ENCODE results near the gene MACROD1. TPM values are rescaled to one million over a fixed set of nuclear protein-coding genes. Genes with fewer than 3 reads are reported as not detected.
"Not testable (repeated sequence)": the region's sequence is repeated elsewhere in the genome, so short reads cannot be mapped to it uniquely, and the experiment has no call there.

Gene MACROD1
- total and polyA plus RNA-seq, 10 of the 15 experiments (the other 5 are each of a cell fraction or from before 2014, with no cell fraction given) = 1.2 to 22.7 (median 11.3) TPM; not detected in 1

DNA sequence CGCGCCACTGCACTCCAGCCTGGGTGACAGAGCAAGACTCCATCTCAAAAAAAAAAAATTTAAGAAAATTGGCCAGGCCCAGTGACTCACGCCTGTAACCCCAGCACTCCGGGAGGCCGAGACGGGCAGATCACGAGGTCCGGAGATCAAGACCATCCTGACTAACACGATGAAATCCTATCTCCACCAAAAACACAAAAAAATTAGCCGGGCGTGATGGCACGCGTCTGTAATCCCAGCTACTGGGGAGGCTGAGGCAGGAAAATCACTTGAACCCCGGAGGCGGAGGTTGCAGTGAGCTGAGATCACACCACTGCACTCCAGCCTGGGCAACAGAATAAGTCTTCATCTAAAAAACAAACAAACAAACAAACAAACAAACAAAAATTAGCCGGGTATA lies 3.1 kb downstream of the MACROD1 start:
- BruUV-seq (replicated peaks); H3K4me3 ChIP-seq; H3K4me2 ChIP-seq (ENCODE audit: control insufficient read depth, insufficient read depth); H2AFZ ChIP-seq (ENCODE audit: control insufficient read depth, low read depth, low read length); H3K9ac ChIP-seq (ENCODE audit: control insufficient read depth, insufficient read depth, low read length); H3K27me3 ChIP-seq (replicated peaks in 1 of 2; ENCODE audit: control insufficient read depth in 2 of 2, insufficient read depth in 2 of 2, low read length in 1 of 2); H3K79me2 ChIP-seq (ENCODE audit: control insufficient read depth, insufficient read depth, low read length); H3K36me3 ChIP-seq (ENCODE audit: control insufficient read depth in 2 of 2, insufficient read depth in 2 of 2, low read length in 1 of 2); intact Hi-C loops (cut with micrococcal nuclease; ENCODE audit: unreplicated experiment); DNase-seq (ENCODE audit: low read depth, low spot score); H4K20me1 ChIP-seq (ENCODE audit: control insufficient read depth, insufficient read depth); RAD21 ChIA-PET (ENCODE audit: unreplicated experiment); H3K9me3 ChIP-seq (replicated peaks; ENCODE audit: control insufficient read depth, insufficient read depth, low read length); SMC1A ChIA-PET (ENCODE audit: uncharacterized antibody, unreplicated experiment); in situ Hi-C loops (cut with MboI); ATAC-seq; FAIRE-seq; POLR2A ChIA-PET; H3K4me1 ChIP-seq (ENCODE audit: control insufficient read depth, insufficient read depth, low read length); H3K27ac ChIP-seq (ENCODE audit: control insufficient read depth, insufficient read depth): not testable (repeated sequence)
- WGBS (ENCODE audit: insufficient coverage, insufficient replicate concordance, low lambda C conversion rate, missing lambda C conversion rate) = 80% methylated on average over 16 of the region's 16 CpGs
- CTCF ChIA-PET = interaction anchor here (1.3 kb wide), 1 partner anchor 15 kb away, joined by 5 read pairs; no protein-coding TSS in a partner anchor

DNA sequence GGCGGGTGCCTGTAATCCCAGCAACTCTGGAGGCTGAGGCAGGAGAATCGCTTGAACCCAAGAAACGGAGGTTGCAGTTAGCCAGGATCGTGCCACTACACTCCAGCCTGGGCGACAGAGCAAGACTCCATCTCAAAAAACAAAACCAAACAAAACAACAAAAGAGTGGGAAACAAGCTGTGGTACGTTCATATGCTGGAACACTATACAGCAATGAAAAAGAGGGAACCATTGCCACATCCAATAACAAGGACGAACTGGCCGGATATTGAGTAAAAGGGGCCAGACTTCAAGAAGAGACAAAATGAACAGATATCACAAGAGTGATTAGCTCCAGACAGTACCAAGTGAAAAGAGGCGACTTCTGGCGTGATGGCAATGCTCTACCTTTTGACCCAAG lies 4.9 kb downstream of the MACROD1 start:
- no peak overlapping the region for H3K4me3 ChIP-seq
- no peak overlapping the region for H3K27ac ChIP-seq (ENCODE audit: control insufficient read depth, insufficient read depth)
- H3K4me2 ChIP-seq (ENCODE audit: control insufficient read depth, insufficient read depth) = no peak overlapping the region
- POLR2A ChIA-PET = no interaction called here
- 83% methylated on average over 10 of the region's 10 CpGs for WGBS (ENCODE audit: insufficient coverage, insufficient replicate concordance, low lambda C conversion rate, missing lambda C conversion rate)
- no peaks in the 10 kb centered on the region; the same call in 2 of the 3 replicates for H3K9me3 ChIP-seq (replicated peaks; ENCODE audit: control insufficient read depth, insufficient read depth, low read length)
- no peaks in the 10 kb centered on the region for H3K27me3 ChIP-seq (replicated peaks in 1 of 2; ENCODE audit: control insufficient read depth in 2 of 2, insufficient read depth in 2 of 2, low read length in 1 of 2)
- BruUV-seq (replicated peaks) = no TSS peak
- no peak for TF ChIP-seq CUX1 (IDR thresholded peaks at IDR 0.05; ENCODE audit: insufficient replicate concordance, low read depth, low read length)
- no peak for TF ChIP-seq ZZZ3 (IDR thresholded peaks at IDR 0.05; ENCODE audit: control insufficient read depth, insufficient read length, low read depth)
- TF ChIP-seq, protein P1, sequence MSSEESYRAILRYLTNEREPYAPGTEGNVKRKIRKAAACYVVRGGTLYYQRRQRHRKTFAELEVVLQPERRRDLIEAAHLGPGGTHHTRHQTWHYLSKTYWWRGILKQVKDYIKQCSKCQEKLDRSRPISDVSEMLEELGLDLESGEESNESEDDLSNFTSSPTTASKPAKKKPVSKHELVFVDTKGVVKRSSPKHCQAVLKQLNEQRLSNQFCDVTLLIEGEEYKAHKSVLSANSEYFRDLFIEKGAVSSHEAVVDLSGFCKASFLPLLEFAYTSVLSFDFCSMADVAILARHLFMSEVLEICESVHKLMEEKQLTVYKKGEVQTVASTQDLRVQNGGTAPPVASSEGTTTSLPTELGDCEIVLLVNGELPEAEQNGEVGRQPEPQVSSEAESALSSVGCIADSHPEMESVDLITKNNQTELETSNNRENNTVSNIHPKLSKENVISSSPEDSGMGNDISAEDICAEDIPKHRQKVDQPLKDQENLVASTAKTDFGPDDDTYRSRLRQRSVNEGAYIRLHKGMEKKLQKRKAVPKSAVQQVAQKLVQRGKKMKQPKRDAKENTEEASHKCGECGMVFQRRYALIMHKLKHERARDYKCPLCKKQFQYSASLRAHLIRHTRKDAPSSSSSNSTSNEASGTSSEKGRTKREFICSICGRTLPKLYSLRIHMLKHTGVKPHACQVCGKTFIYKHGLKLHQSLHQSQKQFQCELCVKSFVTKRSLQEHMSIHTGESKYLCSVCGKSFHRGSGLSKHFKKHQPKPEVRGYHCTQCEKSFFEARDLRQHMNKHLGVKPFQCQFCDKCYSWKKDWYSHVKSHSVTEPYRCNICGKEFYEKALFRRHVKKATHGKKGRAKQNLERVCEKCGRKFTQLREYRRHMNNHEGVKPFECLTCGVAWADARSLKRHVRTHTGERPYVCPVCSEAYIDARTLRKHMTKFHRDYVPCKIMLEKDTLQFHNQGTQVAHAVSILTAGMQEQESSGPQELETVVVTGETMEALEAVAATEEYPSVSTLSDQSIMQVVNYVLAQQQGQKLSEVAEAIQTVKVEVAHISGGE (CRISPR knock-in tag; IDR thresholded peaks at IDR 0.05) = no peak
- TF ChIP-seq RCOR1 (conservative IDR thresholded peaks at IDR 0.05; ENCODE audit: low read depth, low read length) = no peak
- no peak for TF ChIP-seq TCF12 (IDR thresholded peaks at IDR 0.05; ENCODE audit: low read depth, low read length)
- TF ChIP-seq EGR1 (IDR thresholded peaks at IDR 0.05; ENCODE audit: borderline replicate concordance in 1 of 2, low read depth in 2 of 2, low read length in 2 of 2) = no peak
- intact Hi-C loops (cut with micrococcal nuclease; ENCODE audit: unreplicated experiment) = no loop called here
- in situ Hi-C loops (cut with MboI) = no loop called here
- no peak for FAIRE-seq
- CTCF ChIA-PET = no interaction called here
- no peak for DNase-seq (ENCODE audit: low read depth, low spot score)
- RAD21 ChIA-PET (ENCODE audit: unreplicated experiment) = no interaction called here
- H3K9ac ChIP-seq (ENCODE audit: control insufficient read depth, insufficient read depth, low read length) = no peak overlapping the region
- no peaks in the 10 kb centered on the region for H3K4me1 ChIP-seq (ENCODE audit: control insufficient read depth, insufficient read depth, low read length)
- H3K79me2 ChIP-seq (ENCODE audit: control insufficient read depth, insufficient read depth, low read length) = no peaks in the 10 kb centered on the region
- ATAC-seq = no peak
- no peaks in the 10 kb centered on the region for H3K36me3 ChIP-seq (ENCODE audit: control insufficient read depth in 2 of 2, insufficient read depth in 2 of 2, low read length in 1 of 2)
- H4K20me1 ChIP-seq (ENCODE audit: control insufficient read depth, insufficient read depth) = no peaks in the 10 kb centered on the region
- SMC1A ChIA-PET (ENCODE audit: uncharacterized antibody, unreplicated experiment) = no interaction called here
- no peak overlapping the region for H2AFZ ChIP-seq (ENCODE audit: control insufficient read depth, low read depth, low read length)

Measured in GM12878 (cell line).